Measurements from ENCODE around the gene ECM2. TPM values are rescaled to one million over a fixed set of nuclear protein-coding genes. Genes with fewer than 3 reads are reported as not detected.
"Not testable (repeated sequence)": the region's sequence is repeated elsewhere in the genome, so short reads cannot be mapped to it uniquely, and the experiment has no call there.

The ECM2 gene
- not detected for total RNA-seq

DNA sequence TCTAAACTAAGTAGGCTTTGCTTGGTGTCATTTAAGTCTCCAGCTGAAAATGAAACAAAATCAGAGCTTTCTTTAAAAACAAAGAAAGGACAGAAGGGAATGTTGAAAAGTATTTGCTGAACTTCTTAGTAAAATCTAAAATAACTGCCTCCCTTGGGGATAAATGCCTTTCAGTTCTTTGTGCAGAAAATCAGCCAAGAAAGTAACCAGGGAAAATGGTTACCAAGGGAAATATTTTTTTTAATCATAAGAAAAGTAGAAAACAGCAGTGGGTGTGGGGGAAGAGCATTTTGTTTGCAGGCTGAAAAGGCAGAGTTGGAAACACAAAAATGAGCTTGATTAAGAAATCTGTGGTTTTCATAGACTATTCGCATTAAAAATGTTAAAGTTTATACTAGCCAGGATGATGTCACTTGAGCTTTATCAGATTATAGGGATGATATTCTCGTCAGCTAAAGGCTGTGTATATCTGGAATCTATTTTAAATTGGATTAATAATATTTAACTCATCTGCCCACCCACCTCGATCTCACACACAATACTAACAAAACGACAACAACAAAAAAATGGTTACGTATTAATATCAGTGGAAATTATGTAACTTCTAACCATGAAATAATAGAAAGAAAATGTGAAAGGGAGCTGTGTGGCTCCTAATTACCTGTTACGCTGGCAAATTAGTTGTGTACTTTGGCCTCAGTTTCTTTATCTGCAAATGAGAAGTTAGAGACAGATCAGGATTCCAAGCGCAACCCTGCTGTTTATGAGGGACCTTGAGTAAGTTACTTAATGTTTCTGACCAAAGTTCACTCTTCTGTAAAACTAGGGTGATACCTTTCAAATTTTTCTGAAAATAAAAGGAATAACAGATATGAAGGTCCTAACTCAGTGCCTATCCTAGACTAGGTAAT, at the start of gene ECM2:
Gene ECM2 (minus strand): TSS at position 51 of the 911 bp plus-strand sequence. CDS start 13,124 bp downstream, outside the sequence.
- Mint-ChIP-seq H3K4me3 (no peak within 1 kb of the TSS), H3K27ac (no peak within 1 kb of the TSS), H3K9me3 (peaks cover 7% of the 10 kb centered on the region), H3K27me3 (no peaks in the 10 kb centered on the region), H3K36me3 (peaks cover 10% of the 10 kb centered on the region), H3K4me1 (no peaks in the 10 kb centered on the region)
- DNase-seq, result no peak

GRCh38 chr9:92576175-92576574, 40.4 kb upstream of the ECM2 start:
- no peak overlapping the region for H3K4me3 Mint-ChIP-seq
- H3K36me3 Mint-ChIP-seq, result peaks cover 4% of the 10 kb centered on the region
- no peak overlapping the region for H3K27ac Mint-ChIP-seq
- peaks cover 8% of the 10 kb centered on the region for H3K9me3 Mint-ChIP-seq
- H3K4me1 Mint-ChIP-seq, result no peaks in the 10 kb centered on the region
- no peaks in the 10 kb centered on the region for H3K27me3 Mint-ChIP-seq
- no peak for DNase-seq

GRCh38 chr9:92573612-92574011, 37.8 kb upstream of the ECM2 start:
- H3K4me3 Mint-ChIP-seq, H3K27ac Mint-ChIP-seq, H3K9me3 Mint-ChIP-seq, DNase-seq, H3K36me3 Mint-ChIP-seq, H3K4me1 Mint-ChIP-seq, H3K27me3 Mint-ChIP-seq: not testable (repeated sequence)

- peaks cover 12% of the 10 kb centered on the region for H3K9me3 Mint-ChIP-seq
- DNase-seq, H3K4me1 Mint-ChIP-seq, H3K27ac Mint-ChIP-seq, H3K4me3 Mint-ChIP-seq, H3K27me3 Mint-ChIP-seq, H3K36me3 Mint-ChIP-seq: not testable (repeated sequence)
These were observed 36.1 kb upstream of the ECM2 start for GRCh38 chr9:92571871-92572270.

DNA sequence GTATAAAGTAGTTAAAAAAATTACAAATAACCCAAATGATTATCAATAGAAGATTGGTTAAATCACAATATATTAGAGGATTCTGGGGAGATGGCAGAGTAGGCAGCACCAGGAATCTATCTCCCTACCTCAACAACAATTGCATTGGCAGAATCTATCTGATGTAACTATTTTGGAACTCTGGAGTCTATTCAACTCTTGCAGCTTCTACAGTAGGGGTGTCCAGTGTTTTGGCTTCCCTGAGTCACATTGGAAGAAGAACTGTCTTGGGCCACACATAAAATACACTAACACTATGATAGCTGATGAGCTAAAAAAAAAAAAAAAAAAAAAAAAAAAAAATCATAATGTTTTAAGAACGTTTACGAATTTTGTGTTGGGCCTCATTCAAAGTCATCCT, 29.2 kb upstream of the ECM2 start:
- Mint-ChIP-seq H3K36me3 (peaks cover 11% of the 10 kb centered on the region), H3K4me1 (no peaks in the 10 kb centered on the region), H3K9me3 (peaks cover 10% of the 10 kb centered on the region), H3K27ac (no peak overlapping the region), H3K4me3 (no peak overlapping the region), H3K27me3 (no peaks in the 10 kb centered on the region)
- no peak for DNase-seq

DNA sequence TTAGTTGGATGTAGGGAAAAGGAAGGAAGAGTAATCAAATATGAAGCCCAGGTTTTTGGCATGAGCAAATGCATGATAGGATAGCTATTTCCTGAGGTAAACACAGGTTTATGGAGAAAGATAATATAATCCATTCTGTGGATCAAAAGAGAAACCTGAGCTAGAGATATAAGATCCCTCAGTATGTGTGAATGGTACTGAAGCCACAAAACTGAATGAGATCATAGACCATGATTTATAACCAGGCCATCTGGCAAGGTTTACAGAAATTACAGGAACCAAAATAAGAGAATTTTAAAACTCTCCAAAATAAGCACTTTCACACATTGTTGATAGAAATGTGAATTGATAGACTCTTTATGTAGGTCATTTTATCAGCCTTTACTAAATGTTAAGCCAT, 28.7 kb upstream of the ECM2 start:
- no peaks in the 10 kb centered on the region for H3K27me3 Mint-ChIP-seq
- H3K36me3 Mint-ChIP-seq, result peaks cover 11% of the 10 kb centered on the region
- no peak overlapping the region for H3K4me3 Mint-ChIP-seq
- DNase-seq, result no peak
- no peaks in the 10 kb centered on the region for H3K4me1 Mint-ChIP-seq
- H3K27ac Mint-ChIP-seq, result no peak overlapping the region
- H3K9me3 Mint-ChIP-seq, result peaks cover 10% of the 10 kb centered on the region

GRCh38 chr9:92563116-92564100, 27.6 kb upstream of the ECM2 start:
- Mint-ChIP-seq H3K4me1 (no peaks in the 10 kb centered on the region), H3K4me3 (no peak overlapping the region), H3K9me3 (peaks cover 10% of the 10 kb centered on the region), H3K27ac (no peak overlapping the region), H3K27me3 (no peaks in the 10 kb centered on the region), H3K36me3 (peaks cover 9% of the 10 kb centered on the region)
- no peak for DNase-seq

DNA sequence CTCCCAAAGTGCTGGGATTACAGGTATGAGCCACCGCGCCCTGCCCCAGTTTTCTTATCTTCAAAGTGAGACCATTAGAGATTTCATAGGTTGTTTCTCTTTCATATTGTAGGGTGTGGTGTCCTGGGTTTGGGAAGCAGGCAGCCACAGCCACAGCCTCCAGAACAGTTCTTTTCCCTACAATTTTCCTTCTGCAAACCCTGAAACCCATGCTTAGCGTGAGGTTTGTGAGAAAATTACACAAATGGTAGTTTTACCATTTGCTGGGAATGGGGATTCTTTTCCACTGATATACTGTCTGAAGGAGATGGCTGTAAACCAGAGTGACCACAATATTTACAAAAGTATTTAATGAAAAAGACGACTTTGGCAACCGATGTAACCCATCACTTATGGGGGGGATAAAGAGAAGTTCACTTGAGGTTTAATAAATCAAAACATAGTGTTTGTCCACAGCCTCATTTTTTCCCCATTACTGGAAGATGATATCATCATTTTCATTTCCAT, 26.7 kb upstream of the ECM2 start:
- H3K27ac Mint-ChIP-seq, result no peak overlapping the region
- peaks cover 7% of the 10 kb centered on the region for H3K36me3 Mint-ChIP-seq
- H3K4me1 Mint-ChIP-seq, result no peaks in the 10 kb centered on the region
- H3K27me3 Mint-ChIP-seq, result no peaks in the 10 kb centered on the region
- H3K4me3 Mint-ChIP-seq, result no peak overlapping the region
- DNase-seq, result no peak
- peaks cover 7% of the 10 kb centered on the region for H3K9me3 Mint-ChIP-seq

DNA sequence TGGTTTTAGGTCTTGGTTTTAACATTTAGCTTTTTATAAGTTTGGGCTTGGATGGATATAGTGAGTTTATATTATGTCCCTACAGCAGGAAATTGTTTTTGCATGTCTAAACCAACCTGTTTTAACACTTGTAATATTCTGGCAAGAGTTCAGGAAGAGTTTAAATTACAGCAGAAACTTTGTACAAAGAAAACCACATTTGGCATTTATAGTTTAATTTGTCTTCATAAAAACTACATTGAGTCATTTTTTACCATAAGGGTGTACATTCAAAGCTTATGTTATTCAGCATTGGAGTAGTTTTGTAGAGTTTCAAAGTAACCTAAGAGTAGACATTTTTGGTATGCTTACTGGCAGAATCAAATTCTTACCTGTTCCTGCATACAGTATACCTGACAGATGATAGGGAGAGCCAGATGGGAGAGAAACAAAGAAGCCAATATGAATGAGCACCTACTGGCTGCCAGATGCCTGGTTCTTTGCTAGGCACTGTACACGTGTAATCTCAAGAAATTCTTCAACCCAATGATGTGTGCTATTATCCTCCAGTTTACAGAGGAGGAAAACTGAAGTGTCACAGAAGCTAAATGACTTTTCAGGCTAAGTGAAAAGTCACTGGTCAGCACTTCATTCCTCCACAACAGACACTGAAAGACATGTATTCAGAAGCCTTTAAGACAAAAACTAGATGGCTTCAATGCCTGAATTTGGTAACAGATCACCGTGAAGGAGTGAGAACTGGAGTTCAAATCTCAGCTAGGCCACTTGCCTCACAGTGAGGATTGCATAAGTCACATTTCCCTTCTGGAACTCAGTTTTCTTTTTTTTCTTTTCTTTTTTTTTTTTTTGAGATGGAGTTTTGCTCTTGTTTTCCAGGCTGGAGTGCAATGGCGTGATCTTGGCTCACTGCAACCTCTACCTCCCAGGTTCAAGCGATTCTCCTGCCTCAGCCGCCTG, 25.9 kb upstream of the ECM2 start:
- no peak overlapping the region for H3K4me3 Mint-ChIP-seq
- H3K9me3 Mint-ChIP-seq, result peaks cover 6% of the 10 kb centered on the region
- H3K27me3 Mint-ChIP-seq, result no peaks in the 10 kb centered on the region
- DNase-seq, result no peak
- H3K27ac Mint-ChIP-seq, result no peak overlapping the region
- no peaks in the 10 kb centered on the region for H3K4me1 Mint-ChIP-seq
- H3K36me3 Mint-ChIP-seq, result peaks cover 7% of the 10 kb centered on the region

GRCh38 chr9:92558612-92559374, 23.0 kb upstream of the ECM2 start:
- no peak for DNase-seq
- Mint-ChIP-seq H3K27ac (no peak overlapping the region), H3K27me3 (no peaks in the 10 kb centered on the region), H3K4me1 (peaks cover 7% of the 10 kb centered on the region), H3K9me3 (no peaks in the 10 kb centered on the region), H3K4me3 (no peak overlapping the region), H3K36me3 (peaks cover 10% of the 10 kb centered on the region)

GRCh38 chr9:92550765-92551164, 15.0 kb upstream of the ECM2 start:
- Mint-ChIP-seq H3K27ac (no peak overlapping the region), H3K4me1 (peaks cover 4% of the 10 kb centered on the region), H3K9me3 (no peaks in the 10 kb centered on the region), H3K27me3 (no peaks in the 10 kb centered on the region), H3K36me3 (peaks cover 8% of the 10 kb centered on the region), H3K4me3 (no peak overlapping the region)
- DNase-seq, result no peak

- Mint-ChIP-seq H3K27ac (no peak overlapping the region), H3K4me3 (no peak overlapping the region), H3K27me3 (no peaks in the 10 kb centered on the region), H3K36me3 (peaks cover 4% of the 10 kb centered on the region), H3K4me1 (no peaks in the 10 kb centered on the region), H3K9me3 (no peaks in the 10 kb centered on the region)
- no peak for DNase-seq
These were observed 11.6 kb upstream of the ECM2 start for GRCh38 chr9:92547356-92547755.

GRCh38 chr9:92545002-92545510, 9.3 kb upstream of the ECM2 start:
- Mint-ChIP-seq H3K27ac (no peak overlapping the region), H3K4me3 (no peak overlapping the region), H3K4me1 (no peaks in the 10 kb centered on the region), H3K36me3 (peaks cover 4% of the 10 kb centered on the region), H3K27me3 (no peaks in the 10 kb centered on the region), H3K9me3 (no peaks in the 10 kb centered on the region)
- DNase-seq, result no peak
